ENCODE data around the gene TFIP11. TPM values are rescaled to one million over a fixed set of nuclear protein-coding genes. Genes with fewer than 3 reads are reported as not detected.
A peak's percentile ranks its signal among the peaks of the same experiment; 100 is the strongest.

The TFIP11 gene
- total and polyA plus RNA-seq, 3 donors from 2014 or later: 44.3 to 100 (median 51.3) TPM

- intact Hi-C loops (cut with DNase I; ENCODE audit: low total_unique reads): no loop called here
- H3K4me3 ChIP-seq: no peak overlapping the region
- H3K9me3 ChIP-seq: no peaks in the 10 kb centered on the region
- DNase-seq: no peak
- H3K4me1 ChIP-seq: peaks cover 18% of the 10 kb centered on the region
- no peaks in the 10 kb centered on the region for H3K36me3 ChIP-seq (ENCODE audit: low read depth, missing control alignments)
- 84 to 86% methylated on average over 2 of the region's 2 CpGs for WGBS, 2 donors
- no peak for TF ChIP-seq POLR2A (IDR thresholded peaks at IDR 0.05)
- no peak for TF ChIP-seq CTCF (IDR thresholded peaks at IDR 0.05)
- no peak overlapping the region for H3K27ac ChIP-seq
- no peaks in the 10 kb centered on the region for H3K27me3 ChIP-seq
Measured at GRCh38 chr22:26551568-26551967, 39.3 kb upstream of the TFIP11 start.

GRCh38 chr22:26550498-26551033 is 38.3 kb upstream of the TFIP11 start:
- Histone ChIP-seq H3K27ac (peak overlapping the region; percentile 1 to 45), H3K36me3 (ENCODE audit: low read depth, missing control alignments) (no peaks in the 10 kb centered on the region), H3K9me3 (no peaks in the 10 kb centered on the region), H3K27me3 (no peaks in the 10 kb centered on the region), H3K4me3 (no peak overlapping the region), H3K4me1 (peaks cover 17% of the 10 kb centered on the region)
- DNase-seq: peak; percentile 73
- intact Hi-C loops (cut with DNase I; ENCODE audit: low total_unique reads): no loop called here
- 56 to 61% methylated on average over 3 to 8 of the region's 8 CpGs for WGBS, 2 donors
- TF ChIP-seq POLR2A (IDR thresholded peaks at IDR 0.05) (no peak), CTCF (IDR thresholded peaks at IDR 0.05) (no peak)

- intact Hi-C loops (cut with DNase I; ENCODE audit: low total_unique reads): no loop called here
- Histone ChIP-seq H3K4me3 (no peak overlapping the region), H3K27me3 (no peaks in the 10 kb centered on the region), H3K36me3 (ENCODE audit: low read depth, missing control alignments) (no peaks in the 10 kb centered on the region), H3K27ac (peak overlapping the region; percentile 1 to 45), H3K4me1 (peaks cover 17% of the 10 kb centered on the region), H3K9me3 (no peaks in the 10 kb centered on the region)
- 88 to 94% methylated on average over 4 of the region's 4 CpGs for WGBS, 2 donors
- DNase-seq: no peak
- TF ChIP-seq CTCF (IDR thresholded peaks at IDR 0.05) (no peak), POLR2A (IDR thresholded peaks at IDR 0.05) (no peak)
Measured at GRCh38 chr22:26549902-26550497, 37.7 kb upstream of the TFIP11 start.

- 75 to 80% methylated on average over 6 of the region's 6 CpGs for WGBS, 2 donors
- H3K9me3 ChIP-seq: no peaks in the 10 kb centered on the region
- H3K36me3 ChIP-seq (ENCODE audit: low read depth, missing control alignments): no peaks in the 10 kb centered on the region
- H3K27ac ChIP-seq: peak overlapping the region in 1 of 2 donors; percentile 19
- no peak for TF ChIP-seq POLR2A (IDR thresholded peaks at IDR 0.05)
- H3K4me1 ChIP-seq: peaks cover 21% of the 10 kb centered on the region
- H3K4me3 ChIP-seq: no peak overlapping the region
- no peaks in the 10 kb centered on the region for H3K27me3 ChIP-seq
- intact Hi-C loops (cut with DNase I; ENCODE audit: low total_unique reads): no loop called here
- no peak for DNase-seq
Measured at GRCh38 chr22:26548984-26549383, 36.7 kb upstream of the TFIP11 start.

GRCh38 chr22:26548303-26548702 is 36.0 kb upstream of the TFIP11 start:
- Histone ChIP-seq H3K36me3 (ENCODE audit: low read depth, missing control alignments) (no peaks in the 10 kb centered on the region), H3K27ac (no peak overlapping the region), H3K4me3 (no peak overlapping the region), H3K9me3 (no peaks in the 10 kb centered on the region), H3K4me1 (peaks cover 20% of the 10 kb centered on the region), H3K27me3 (no peaks in the 10 kb centered on the region)
- intact Hi-C loops (cut with DNase I; ENCODE audit: low total_unique reads): no loop called here
- DNase-seq: no peak
- TF ChIP-seq POLR2A (IDR thresholded peaks at IDR 0.05): no peak
- TF ChIP-seq CTCF (IDR thresholded peaks at IDR 0.05): no peak
- 89 to 95% methylated on average over 3 of the region's 3 CpGs for WGBS, 2 donors

All from testis (tissue), 3 donors.